Muscle layer of colon (tissue), 2 donors: ENCODE results near the gene TFCP2L1.
"Not testable (repeated sequence)": the region's sequence is repeated elsewhere in the genome, so short reads cannot be mapped to it uniquely, and the experiment has no call there.

ENCODE experiments used
- H3K27ac ChIP-seq: one replicate; pipeline ENCODE4 v1.7.0; 2013; ENCODE audit warnings: low read depth, mild to moderate bottlenecking, low read length, moderate library complexity
- H3K27me3 ChIP-seq, 2 donors: one replicate each; pipeline ENCODE4 v1.7.0; 2013; ENCODE audit warnings: low read length in 2 of 2, mild to moderate bottlenecking in 2 of 2; ENCODE audit not compliant: insufficient read depth in 2 of 2, control insufficient read depth in 1 of 2
- H3K36me3 ChIP-seq: one replicate; pipeline ENCODE4 v1.7.0; 2013; ENCODE audit warnings: mild to moderate bottlenecking, low read length; ENCODE audit not compliant: insufficient read depth
- H3K4me1 ChIP-seq: one replicate; pipeline ENCODE4 v1.7.0; 2013; ENCODE audit warnings: mild to moderate bottlenecking, low read length; ENCODE audit not compliant: insufficient read depth
- H3K4me3 ChIP-seq, 2 donors: one replicate each; pipeline ENCODE4 v1.7.0; 2013; ENCODE audit warnings: low read length in 2 of 2, low read depth in 1 of 2, mild to moderate bottlenecking in 1 of 2, moderate library complexity in 1 of 2
- H3K9ac ChIP-seq: one replicate; pipeline ENCODE4 v1.7.0; 2013; ENCODE audit warnings: low read length
- H3K9me3 ChIP-seq: one replicate; pipeline ENCODE4 v1.7.0; 2013; ENCODE audit warnings: mild to moderate bottlenecking, low read length
- donor health status: abdominal sarcoma.
- donor health status: Adenocarcinoma of cecum.

Gene TFCP2L1, protein sequence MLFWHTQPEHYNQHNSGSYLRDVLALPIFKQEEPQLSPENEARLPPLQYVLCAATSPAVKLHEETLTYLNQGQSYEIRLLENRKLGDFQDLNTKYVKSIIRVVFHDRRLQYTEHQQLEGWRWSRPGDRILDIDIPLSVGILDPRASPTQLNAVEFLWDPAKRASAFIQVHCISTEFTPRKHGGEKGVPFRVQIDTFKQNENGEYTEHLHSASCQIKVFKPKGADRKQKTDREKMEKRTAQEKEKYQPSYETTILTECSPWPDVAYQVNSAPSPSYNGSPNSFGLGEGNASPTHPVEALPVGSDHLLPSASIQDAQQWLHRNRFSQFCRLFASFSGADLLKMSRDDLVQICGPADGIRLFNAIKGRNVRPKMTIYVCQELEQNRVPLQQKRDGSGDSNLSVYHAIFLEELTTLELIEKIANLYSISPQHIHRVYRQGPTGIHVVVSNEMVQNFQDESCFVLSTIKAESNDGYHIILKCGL

DNA sequence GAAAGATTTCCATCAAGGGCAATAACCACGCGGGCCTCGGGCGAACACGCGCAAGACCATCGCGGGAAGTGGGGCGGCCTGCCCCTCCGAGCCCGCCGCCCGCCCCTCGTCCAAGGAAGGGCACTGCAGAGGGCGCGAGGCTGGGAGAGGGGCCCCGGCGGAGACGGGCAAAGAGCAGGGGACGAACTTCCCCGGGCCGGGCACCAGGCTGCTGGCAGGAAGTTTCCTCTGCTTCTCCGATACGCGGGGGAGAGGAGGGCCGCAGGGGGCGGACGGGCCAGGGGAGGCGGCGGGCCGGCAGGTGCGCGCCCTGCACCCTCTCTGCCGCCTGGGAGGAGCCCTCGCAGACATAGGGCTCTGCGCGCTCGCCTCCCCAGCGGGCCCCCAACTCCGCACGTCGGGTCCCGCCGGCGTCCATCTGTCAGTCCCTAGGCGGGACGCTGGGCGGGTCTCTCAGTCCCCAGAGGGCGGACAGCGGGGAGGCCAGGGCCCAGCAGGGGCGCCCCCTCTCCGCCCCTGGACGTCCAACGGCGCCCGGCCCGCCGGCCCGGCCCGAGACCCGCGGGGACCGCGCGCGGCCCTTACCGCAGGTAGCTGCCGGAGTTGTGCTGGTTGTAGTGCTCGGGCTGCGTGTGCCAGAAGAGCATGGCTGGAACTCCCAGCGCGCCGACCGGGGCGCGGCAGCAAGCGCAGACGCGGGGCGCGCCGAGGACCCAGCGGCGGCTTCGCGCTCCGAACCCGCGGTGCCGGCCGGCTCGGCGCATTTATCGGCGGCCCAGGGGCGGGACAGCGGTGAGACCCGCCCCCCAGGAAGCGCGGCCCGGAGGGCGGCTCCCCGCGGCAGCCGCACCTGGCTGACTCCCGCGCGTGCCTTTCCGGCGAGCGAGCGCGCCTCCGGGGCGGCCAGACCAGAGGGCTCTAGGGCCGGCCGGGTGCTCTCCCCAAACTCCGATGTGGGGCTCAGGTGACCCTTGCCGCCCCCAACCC, at the start of gene TFCP2L1:
Gene TFCP2L1 (minus strand): TSS at position 740 of the 987 bp plus-strand sequence. CDS start 93 bp downstream, at position 647.
- Histone ChIP-seq H3K27me3 (peaks cover 9 to 22% of the 10 kb centered on the region in 2 donors), H3K9me3 (no peaks in the 10 kb centered on the region), H3K9ac (no peak within 1 kb of the TSS), H3K27ac (no peak within 1 kb of the TSS), H3K36me3 (no peaks in the 10 kb centered on the region), H3K4me1 (no peaks in the 10 kb centered on the region), H3K4me3 (peak within 1 kb of the TSS in 1 of 2 donors; percentile 8)

DNA sequence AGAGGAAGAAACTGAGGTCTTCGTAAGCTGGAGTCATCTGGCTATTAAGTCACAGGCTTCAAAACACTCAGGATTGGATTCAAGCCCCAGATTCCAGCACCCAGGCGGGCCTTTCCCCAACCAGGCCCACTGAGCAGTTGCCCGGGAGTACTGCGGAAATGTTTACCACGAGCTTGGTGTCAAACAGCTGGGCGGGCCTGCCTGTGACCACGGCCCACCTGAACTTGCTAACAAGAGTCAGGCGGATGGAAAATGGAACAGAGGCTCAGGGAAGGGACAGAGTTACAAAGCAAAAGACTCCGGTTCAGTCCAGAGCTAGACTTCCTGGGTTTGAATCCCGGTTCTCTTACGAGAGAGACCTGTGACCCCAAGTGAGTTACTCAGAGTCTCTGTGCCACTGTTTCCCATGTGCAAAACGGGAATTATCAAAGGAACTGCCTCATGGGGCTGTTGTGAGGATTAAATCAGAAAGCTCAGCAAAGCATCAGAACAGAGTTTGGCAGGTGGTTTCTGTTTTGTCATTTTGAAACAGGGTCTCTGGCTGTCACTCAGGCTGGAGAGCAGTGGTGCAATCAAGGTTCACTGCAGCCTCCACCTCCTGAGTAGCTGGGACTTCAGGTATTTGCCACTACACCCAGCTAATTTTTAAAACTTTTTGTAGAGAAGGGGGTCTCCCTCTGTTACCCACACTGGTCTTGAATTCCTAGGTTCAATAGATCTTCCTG, 49.0 kb upstream of the TFCP2L1 start:
- H3K9me3 ChIP-seq = no peaks in the 10 kb centered on the region
- H3K36me3 ChIP-seq = peaks cover 5% of the 10 kb centered on the region
- no peak overlapping the region for H3K4me3 ChIP-seq
- no peaks in the 10 kb centered on the region for H3K4me1 ChIP-seq
- no peak overlapping the region for H3K27ac ChIP-seq
- H3K9ac ChIP-seq = no peak overlapping the region
- H3K27me3 ChIP-seq = no peaks in the 10 kb centered on the region

DNA sequence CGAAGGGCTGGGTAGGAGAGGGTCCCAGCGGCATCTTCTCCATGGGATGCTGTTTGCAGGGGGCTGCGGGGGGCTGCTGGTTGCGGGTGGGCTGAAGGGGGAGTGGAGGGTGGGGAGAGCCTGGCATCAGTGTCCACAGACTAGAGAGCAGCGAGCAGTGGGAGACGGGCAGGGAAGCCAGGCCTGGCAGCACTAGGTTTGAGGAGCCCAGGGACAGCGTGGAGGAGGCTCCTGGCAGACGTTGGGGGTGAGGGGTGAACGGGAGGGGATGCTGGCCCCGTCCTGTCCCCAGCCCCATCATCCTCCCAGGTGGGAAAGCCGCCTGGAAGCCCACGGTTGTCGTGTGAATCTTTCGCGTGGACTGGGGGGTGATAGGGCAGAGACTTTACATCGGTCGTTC, 48.2 kb upstream of the TFCP2L1 start:
- Histone ChIP-seq H3K4me1 (no peaks in the 10 kb centered on the region), H3K36me3 (no peaks in the 10 kb centered on the region), H3K4me3 (no peak overlapping the region), H3K27me3 (no peaks in the 10 kb centered on the region), H3K9me3 (no peaks in the 10 kb centered on the region), H3K9ac (no peak overlapping the region), H3K27ac (no peak overlapping the region)

DNA sequence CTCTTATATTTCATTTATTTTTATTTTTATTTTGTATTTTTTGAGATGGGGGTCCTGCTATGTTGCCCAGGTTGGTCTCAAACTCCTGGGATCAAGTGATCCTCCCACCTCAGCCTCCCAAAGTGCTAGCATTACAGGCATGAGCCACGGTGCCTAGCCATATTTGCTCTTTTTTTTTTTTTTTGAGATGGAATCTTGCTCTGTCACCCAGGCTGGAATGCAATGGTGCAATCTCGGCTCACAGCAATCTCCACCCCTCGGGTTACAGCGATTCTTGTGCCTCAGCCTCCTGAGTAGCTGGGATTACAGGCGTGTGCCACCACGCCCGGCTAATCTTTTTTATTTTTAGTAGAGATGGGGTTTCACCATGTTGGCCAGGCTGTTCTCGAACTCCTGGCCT, 46.3 kb upstream of the TFCP2L1 start:
- H3K36me3 ChIP-seq, H3K9me3 ChIP-seq, H3K9ac ChIP-seq, H3K4me3 ChIP-seq, H3K27me3 ChIP-seq, H3K27ac ChIP-seq, H3K4me1 ChIP-seq: not testable (repeated sequence)

DNA sequence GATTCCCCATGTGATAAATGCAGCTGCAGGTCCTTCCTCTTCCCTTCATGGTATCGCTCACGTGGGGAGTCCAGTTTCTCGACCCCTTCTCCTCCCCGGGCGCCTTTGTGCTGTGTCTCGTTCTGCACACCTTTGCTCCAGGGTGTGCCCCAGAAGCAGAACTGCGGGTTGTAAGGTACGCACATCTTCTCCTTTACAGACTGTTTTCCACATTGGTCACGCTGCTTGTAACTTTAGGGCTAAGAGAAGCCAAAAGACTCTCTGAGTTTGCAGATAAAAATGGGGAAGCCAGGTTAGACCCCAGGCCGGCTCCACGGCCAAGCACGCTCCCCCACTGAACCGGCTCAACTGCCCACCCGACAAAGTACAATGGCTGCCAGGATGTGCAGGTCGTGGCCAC, 45.9 kb upstream of the TFCP2L1 start:
- no peaks in the 10 kb centered on the region for H3K9me3 ChIP-seq
- no peaks in the 10 kb centered on the region for H3K27me3 ChIP-seq
- no peak overlapping the region for H3K4me3 ChIP-seq
- no peaks in the 10 kb centered on the region for H3K36me3 ChIP-seq
- H3K27ac ChIP-seq = no peak overlapping the region
- no peaks in the 10 kb centered on the region for H3K4me1 ChIP-seq
- H3K9ac ChIP-seq = no peak overlapping the region

DNA sequence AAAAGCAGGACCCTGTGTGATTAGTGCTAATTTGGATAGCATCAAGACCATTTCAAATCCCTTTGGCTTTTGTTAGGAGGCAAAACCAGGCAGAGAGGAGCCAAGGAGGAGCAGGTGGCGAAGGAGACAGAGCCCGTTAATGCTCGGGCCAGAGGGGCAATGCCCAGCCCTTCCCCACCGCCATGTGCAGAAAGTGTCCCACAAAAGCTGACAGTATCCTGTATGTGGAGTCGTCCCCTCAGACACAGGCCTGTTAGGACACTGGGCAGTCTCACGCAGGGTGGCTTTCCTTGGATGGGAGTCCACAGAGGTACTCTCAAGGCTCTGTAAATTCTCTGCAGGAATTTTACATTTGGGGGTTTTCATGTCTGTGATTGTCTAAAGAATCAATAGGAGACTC, 44.8 kb upstream of the TFCP2L1 start:
- Histone ChIP-seq H3K9me3 (no peaks in the 10 kb centered on the region), H3K27me3 (no peaks in the 10 kb centered on the region), H3K36me3 (no peaks in the 10 kb centered on the region), H3K4me3 (no peak overlapping the region), H3K4me1 (no peaks in the 10 kb centered on the region), H3K27ac (no peak overlapping the region), H3K9ac (no peak overlapping the region)

DNA sequence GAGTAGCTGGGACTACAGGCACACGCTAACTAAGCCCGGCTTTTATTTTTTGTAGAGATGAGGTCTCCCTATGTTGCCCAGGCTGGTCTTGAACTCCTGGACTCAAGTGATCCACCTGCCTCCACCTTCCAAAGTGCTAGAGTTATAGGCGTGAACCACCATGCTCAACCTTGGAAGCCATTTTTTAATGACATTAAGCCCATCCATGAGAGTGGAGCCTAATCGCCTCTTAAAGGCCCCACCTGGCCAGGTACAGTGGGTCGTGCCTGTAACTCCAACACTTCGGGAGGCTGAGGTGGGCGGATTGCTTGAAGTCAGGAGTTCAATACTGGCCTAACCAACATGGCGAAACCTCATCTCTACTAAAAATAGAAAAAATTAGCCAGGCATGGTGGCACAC, 41.6 kb upstream of the TFCP2L1 start:
- Histone ChIP-seq H3K9me3 (no peaks in the 10 kb centered on the region), H3K27me3 (no peaks in the 10 kb centered on the region), H3K9ac (no peak overlapping the region), H3K36me3 (no peaks in the 10 kb centered on the region), H3K27ac (no peak overlapping the region), H3K4me3 (no peak overlapping the region), H3K4me1 (no peaks in the 10 kb centered on the region)

DNA sequence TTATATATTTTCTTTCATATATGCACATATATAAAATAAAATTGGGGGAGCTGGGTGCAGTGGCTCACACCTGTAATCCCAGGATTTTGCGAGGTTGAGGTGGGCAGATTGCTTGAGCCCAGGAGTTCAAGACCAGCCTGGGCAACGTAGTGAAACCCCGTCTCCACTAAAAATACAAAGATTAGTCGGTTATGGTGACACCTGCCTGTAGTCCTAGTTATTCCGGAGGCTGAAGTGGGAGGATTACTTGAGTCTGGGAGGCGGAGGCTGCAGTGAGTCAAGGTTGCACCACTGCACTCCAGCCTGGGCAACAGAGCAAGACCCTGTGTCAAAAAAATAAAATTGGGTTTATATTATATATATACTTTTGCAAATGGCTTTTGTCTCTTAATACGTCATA, 39.6 kb upstream of the TFCP2L1 start:
- H3K27ac ChIP-seq = no peak overlapping the region
- no peaks in the 10 kb centered on the region for H3K27me3 ChIP-seq
- no peaks in the 10 kb centered on the region for H3K36me3 ChIP-seq
- H3K9me3 ChIP-seq = no peaks in the 10 kb centered on the region
- no peak overlapping the region for H3K9ac ChIP-seq
- no peak overlapping the region for H3K4me3 ChIP-seq
- H3K4me1 ChIP-seq = no peaks in the 10 kb centered on the region

DNA sequence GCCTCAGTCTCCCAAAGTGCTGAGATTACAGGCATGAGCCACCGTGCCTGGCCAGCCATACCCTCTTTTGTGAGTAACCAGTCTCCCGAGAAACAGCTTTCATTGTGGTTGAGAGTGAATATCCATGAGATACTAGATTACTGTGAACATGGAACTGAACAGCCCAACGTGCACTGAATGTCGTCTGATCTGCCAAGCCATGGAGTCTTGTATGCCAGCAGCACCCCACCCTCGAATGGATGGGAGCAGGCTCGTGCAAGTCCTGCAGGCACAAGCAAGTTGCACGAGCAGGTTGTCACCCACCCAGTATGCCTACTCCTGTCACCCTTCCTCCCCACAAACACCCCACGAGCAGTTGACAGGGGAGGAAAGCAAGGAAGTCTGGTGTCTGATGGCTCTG, 36.5 kb upstream of the TFCP2L1 start:
- no peak overlapping the region for H3K27ac ChIP-seq
- H3K4me1 ChIP-seq = no peaks in the 10 kb centered on the region
- H3K9me3 ChIP-seq = no peaks in the 10 kb centered on the region
- H3K27me3 ChIP-seq = no peaks in the 10 kb centered on the region
- no peaks in the 10 kb centered on the region for H3K36me3 ChIP-seq
- no peak overlapping the region for H3K4me3 ChIP-seq
- H3K9ac ChIP-seq = no peak overlapping the region

DNA sequence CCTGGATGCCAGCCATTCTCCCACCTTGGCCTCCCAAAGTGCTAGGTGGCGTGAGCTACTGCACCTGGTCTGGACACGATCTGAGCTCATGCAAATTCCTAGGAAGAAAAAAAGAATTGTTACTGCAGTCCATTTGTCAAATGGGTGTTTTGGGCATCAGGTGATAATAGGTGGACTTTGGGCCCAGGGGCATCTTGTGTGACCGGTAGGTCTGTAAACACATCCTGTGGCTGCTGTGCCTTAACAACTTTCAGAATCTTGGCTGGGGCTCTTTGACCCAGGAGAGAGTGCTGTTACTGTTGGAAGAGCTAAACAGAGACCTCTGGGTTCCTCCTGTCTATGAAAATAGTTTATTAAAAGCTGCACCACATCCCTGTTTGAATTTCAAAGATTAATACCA, 34.9 kb upstream of the TFCP2L1 start:
- Histone ChIP-seq H3K27me3 (no peaks in the 10 kb centered on the region), H3K9me3 (no peaks in the 10 kb centered on the region), H3K27ac (no peak overlapping the region), H3K36me3 (no peaks in the 10 kb centered on the region), H3K4me3 (no peak overlapping the region), H3K4me1 (no peaks in the 10 kb centered on the region), H3K9ac (no peak overlapping the region)

DNA sequence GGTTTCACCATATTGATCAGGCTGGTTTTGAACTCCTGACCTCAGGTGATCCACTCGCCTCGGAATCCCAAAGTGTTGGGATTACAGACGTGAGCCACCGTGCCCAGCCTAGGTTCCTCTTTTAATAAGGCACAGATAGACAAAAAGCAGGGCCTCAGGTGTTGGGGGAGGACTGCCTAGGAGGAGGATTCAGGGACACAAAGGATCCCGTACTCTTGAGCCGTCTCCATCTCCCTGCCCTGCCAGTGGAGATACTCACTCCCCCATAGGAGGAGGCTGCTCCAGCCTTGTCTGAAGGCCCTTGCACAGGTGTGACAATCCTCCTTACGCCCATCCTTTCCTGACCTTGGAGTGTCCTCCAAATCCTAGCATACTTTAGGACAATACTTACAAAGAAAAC, 32.0 kb upstream of the TFCP2L1 start:
- Histone ChIP-seq H3K27me3 (no peaks in the 10 kb centered on the region), H3K27ac (no peak overlapping the region), H3K9me3 (no peaks in the 10 kb centered on the region), H3K9ac (no peak overlapping the region), H3K4me1 (no peaks in the 10 kb centered on the region), H3K4me3 (no peak overlapping the region), H3K36me3 (no peaks in the 10 kb centered on the region)
